Calu3 (cell line): ENCODE results near the gene PHIP. TPM values are rescaled to one million over a fixed set of nuclear protein-coding genes. Genes with fewer than 3 reads are reported as not detected.

Experiments used
- BruUV-seq: library from RNA; stranded (reverse); fragments of 400-500 nt; replicated peaks from 2 replicates; lab custom pipeline; 2021; lab: Mats Ljungman, UMichigan
- CTCF ChIA-PET: fragments of 300-600 bp; sonication (Branson Sonifier 250); formaldehyde crosslinking; loops from one replicate; lab custom pipeline; 2022; ENCODE audit warnings: antibody characterized with exemption; lab: Charles Lee
- DNase-seq: peaks from one replicate; pipeline ENCODE4 v3.0.0; 2022
- H3K27ac Mint-ChIP-seq: one replicate; pipeline ENCODE4 v1.8.0; 2022; ENCODE audit warnings: mixed read lengths; ENCODE audit not compliant: unreplicated experiment
- H3K27me3 Mint-ChIP-seq: one replicate; pipeline ENCODE4 v1.8.0; 2022; ENCODE audit warnings: mixed read lengths; ENCODE audit not compliant: unreplicated experiment
- H3K36me3 Mint-ChIP-seq: one replicate; pipeline ENCODE4 v1.8.0; 2022; ENCODE audit warnings: mild to moderate bottlenecking, moderate library complexity, mixed read lengths; ENCODE audit not compliant: insufficient read depth, unreplicated experiment
- H3K4me1 Mint-ChIP-seq: one replicate; pipeline ENCODE4 v1.8.0; 2022; ENCODE audit warnings: mild to moderate bottlenecking, low read depth, mixed read lengths; ENCODE audit not compliant: unreplicated experiment
- H3K4me3 Mint-ChIP-seq: one replicate; pipeline ENCODE4 v1.8.0; 2022; ENCODE audit warnings: mild to moderate bottlenecking, low read depth, moderate library complexity, mixed read lengths; ENCODE audit not compliant: unreplicated experiment
- H3K9me3 Mint-ChIP-seq: one replicate; pipeline ENCODE4 v1.8.0; 2022; ENCODE audit warnings: low read depth, mixed read lengths; ENCODE audit not compliant: unreplicated experiment
- CTCF ChIP-seq: fragments of 200-600 bp; IDR thresholded peaks from one replicate; pipeline ENCODE4 v1.8.0; 2022; ENCODE audit warnings: antibody characterized with exemption; ENCODE audit not compliant: unreplicated experiment
- intact Hi-C: fragments of 100-400 bp; cut with micrococcal nuclease; formaldehyde crosslinking; loops from one replicate; pipeline ENCODE4 v1.10.0; 2022; ENCODE audit not compliant: unreplicated experiment
- total RNA-seq: library from RNA; stranded (reverse); gene quantifications from 2 replicates; pipeline ENCODE4 v1.2.3, GENCODE V29; 2022

The PHIP gene
- total RNA-seq, 1 experiment from 2014 or later: 50.8 TPM

DNA sequence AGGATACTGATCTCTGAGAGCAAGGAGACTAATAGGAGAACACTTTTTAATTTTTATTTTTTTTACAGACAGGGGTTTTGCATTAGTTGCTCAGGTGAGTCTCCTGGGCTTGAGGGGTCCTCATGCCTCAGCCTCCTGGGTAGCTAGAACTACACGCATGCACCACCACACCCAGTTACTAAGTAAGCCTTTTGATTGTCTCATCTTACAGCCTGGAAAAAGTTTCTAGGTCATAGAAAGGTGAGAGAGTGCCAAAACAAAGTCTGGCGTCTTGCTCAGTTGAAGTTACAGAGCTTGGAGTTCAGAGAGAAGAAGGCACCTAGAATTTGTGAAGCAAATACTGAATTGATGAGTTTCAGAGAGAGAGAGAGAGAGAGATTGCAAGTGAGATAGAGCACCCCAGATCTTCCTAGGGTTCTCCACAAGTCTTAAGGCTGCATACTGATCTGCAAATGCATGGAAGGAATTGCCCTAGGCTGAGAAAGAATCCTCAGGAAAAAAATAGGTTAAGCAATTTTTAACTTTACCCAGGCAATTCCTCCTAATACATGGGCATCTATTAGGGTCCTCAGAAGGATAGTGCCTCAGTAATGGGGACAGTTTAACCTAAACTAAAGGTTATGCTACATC lies 37.6 kb upstream of the PHIP start:
- intact Hi-C loops: no loop called here
- no peak overlapping the region for H3K27ac Mint-ChIP-seq
- no TSS peak for BruUV-seq
- H3K4me1 Mint-ChIP-seq: peaks cover 21% of the 10 kb centered on the region
- DNase-seq: peak; percentile 1
- TF ChIP-seq CTCF: no peak
- H3K27me3 Mint-ChIP-seq: no peaks in the 10 kb centered on the region
- peak overlapping the region; percentile 2 for H3K4me3 Mint-ChIP-seq
- no peaks in the 10 kb centered on the region for H3K36me3 Mint-ChIP-seq
- H3K9me3 Mint-ChIP-seq: no peaks in the 10 kb centered on the region
- CTCF ChIA-PET: no interaction called here

DNA sequence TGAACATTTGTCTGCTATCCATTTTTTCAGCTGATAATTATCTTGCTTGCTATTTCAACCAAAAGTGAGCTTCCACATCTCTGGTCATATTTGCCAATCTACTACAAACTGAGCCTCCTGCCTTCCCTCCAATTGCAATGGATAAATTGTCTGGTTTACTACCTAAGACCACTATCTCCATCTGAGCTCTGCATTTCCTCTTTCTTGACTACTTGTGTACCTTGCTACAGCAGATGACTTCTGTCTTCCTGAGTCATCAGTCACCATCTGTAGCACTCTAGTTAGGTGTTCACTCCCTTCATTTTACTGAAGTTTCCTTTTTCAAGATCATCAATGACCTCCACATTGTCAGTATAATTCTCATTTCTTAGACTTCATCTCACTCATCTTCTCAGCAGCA lies 33.5 kb upstream of the PHIP start:
- Mint-ChIP-seq H3K4me3 (no peak overlapping the region), H3K4me1 (peaks cover 12% of the 10 kb centered on the region), H3K27ac (no peak overlapping the region), H3K9me3 (no peaks in the 10 kb centered on the region), H3K36me3 (no peaks in the 10 kb centered on the region), H3K27me3 (no peaks in the 10 kb centered on the region)
- no peak for DNase-seq
- TF ChIP-seq CTCF: no peak
- intact Hi-C loops: no loop called here
- CTCF ChIA-PET: interaction anchor here (0.9 kb wide), 1 partner anchor 13 kb away, joined by 3 read pairs; no protein-coding TSS in a partner anchor
- BruUV-seq: no TSS peak

DNA sequence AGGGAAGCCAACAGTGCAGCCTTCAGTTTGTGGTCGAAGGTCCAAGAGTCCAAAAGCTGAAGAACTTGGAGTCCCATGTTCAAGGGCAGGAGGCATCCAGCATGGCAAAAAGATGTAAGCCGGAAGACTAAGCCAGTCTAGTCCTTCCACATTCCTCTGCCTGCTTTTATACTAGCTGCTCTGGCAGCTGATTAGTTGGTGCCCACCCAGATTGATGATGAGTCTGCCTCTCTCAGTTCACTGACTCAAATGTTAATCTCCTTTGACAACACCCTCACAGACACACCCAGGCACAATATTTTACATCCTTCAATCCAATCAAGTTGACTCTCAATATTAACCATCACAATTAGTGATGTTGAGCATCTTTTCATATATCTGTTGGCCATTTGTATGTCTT lies 23.1 kb upstream of the PHIP start:
- BruUV-seq: no TSS peak
- Mint-ChIP-seq H3K4me3 (no peak overlapping the region), H3K27ac (no peak overlapping the region), H3K9me3 (no peaks in the 10 kb centered on the region), H3K27me3 (no peaks in the 10 kb centered on the region), H3K36me3 (no peaks in the 10 kb centered on the region), H3K4me1 (no peaks in the 10 kb centered on the region)
- intact Hi-C loops: no loop called here
- DNase-seq: no peak
- no peak for TF ChIP-seq CTCF
- CTCF ChIA-PET: no interaction called here

DNA sequence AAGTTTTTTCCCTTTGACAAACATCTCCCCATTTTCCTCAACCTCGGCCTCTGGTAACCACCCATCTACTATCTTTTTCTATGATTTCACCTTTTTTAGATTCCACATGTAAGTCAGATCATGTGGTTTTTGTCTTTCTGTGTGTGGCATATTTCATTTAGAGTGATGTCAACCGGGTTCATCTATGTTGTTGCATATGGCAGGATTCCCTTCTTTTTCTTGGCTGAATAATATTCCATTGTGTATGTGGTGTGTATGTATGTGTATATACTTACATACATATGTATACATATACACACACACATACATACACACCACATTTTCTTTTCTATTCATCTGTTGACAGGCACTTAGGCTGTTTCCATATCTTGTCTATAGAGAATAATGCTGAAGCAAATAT lies 22.2 kb upstream of the PHIP start:
- DNase-seq: no peak
- CTCF ChIA-PET: no interaction called here
- intact Hi-C loops: no loop called here
- no peak for TF ChIP-seq CTCF
- Mint-ChIP-seq H3K27me3 (no peaks in the 10 kb centered on the region), H3K36me3 (no peaks in the 10 kb centered on the region), H3K4me3 (no peak overlapping the region), H3K4me1 (no peaks in the 10 kb centered on the region), H3K27ac (no peak overlapping the region), H3K9me3 (no peaks in the 10 kb centered on the region)
- BruUV-seq: no TSS peak
